ENCODE results near the gene BHMT2.

BHMT2 gene

GRCh38 chr5:79070350-79070667 lies 742 bp downstream of the BHMT2 start:
- peak; percentile 46 for DNase-seq (ENCODE audit: low spot score)

GRCh38 chr5:79074641-79075040 lies 5.1 kb downstream of the BHMT2 start:
- no peak for DNase-seq (ENCODE audit: low spot score)

GRCh38 chr5:79075646-79076426 lies 6.3 kb downstream of the BHMT2 start:
- DNase-seq (ENCODE audit: low spot score) = no peak

- DNase-seq (ENCODE audit: low spot score) = no peak
These were observed 7.3 kb downstream of the BHMT2 start for GRCh38 chr5:79076819-79077218.

GRCh38 chr5:79077680-79078365 lies 8.3 kb downstream of the BHMT2 start:
- no peak for DNase-seq (ENCODE audit: low spot score)

- no peak for DNase-seq (ENCODE audit: low spot score)
These were observed 11.2 kb downstream of the BHMT2 start for GRCh38 chr5:79080804-79081203.

GRCh38 chr5:79081779-79082178 lies 12.2 kb downstream of the BHMT2 start:
- DNase-seq (ENCODE audit: low spot score) = no peak

- DNase-seq (ENCODE audit: low spot score) = no peak
These were observed 16.5 kb downstream of the BHMT2 start for GRCh38 chr5:79086116-79086515.

GRCh38 chr5:79088507-79088906 lies 18.9 kb downstream of the BHMT2 start:
- no peak for DNase-seq (ENCODE audit: low spot score)

GRCh38 chr5:79091064-79091463 lies 21.5 kb downstream of the BHMT2 start:
- DNase-seq (ENCODE audit: low spot score) = no peak

- no peak for DNase-seq (ENCODE audit: low spot score)
These were observed 24.2 kb downstream of the BHMT2 start for GRCh38 chr5:79093762-79094161.

- DNase-seq (ENCODE audit: low spot score) = no peak
These were observed 36.3 kb downstream of the BHMT2 start for GRCh38 chr5:79105868-79106267.

- DNase-seq (ENCODE audit: low spot score) = no peak
These were observed 37.6 kb downstream of the BHMT2 start for GRCh38 chr5:79107020-79107796.

- no peak for DNase-seq (ENCODE audit: low spot score)
These were observed 38.5 kb downstream of the BHMT2 start for GRCh38 chr5:79108086-79108485.

GRCh38 chr5:79108792-79109191 lies 39.2 kb downstream of the BHMT2 start:
- DNase-seq (ENCODE audit: low spot score) = no peak

- DNase-seq (ENCODE audit: low spot score) = no peak
These were observed 40.2 kb downstream of the BHMT2 start for GRCh38 chr5:79109527-79110492.

- DNase-seq (ENCODE audit: low spot score) = no peak
These were observed 41.9 kb downstream of the BHMT2 start, which contains the start of gene BHMT for GRCh38 chr5:79111387-79111959. BHMT (plus strand) TSS chr5:79111809; CDS start chr5:79111886, 77 bp downstream.

- DNase-seq (ENCODE audit: low spot score) = no peak
These were observed 42.6 kb downstream of the BHMT2 start for GRCh38 chr5:79111960-79112702.

- no peak for DNase-seq (ENCODE audit: low spot score)
These were observed 43.1 kb downstream of the BHMT2 start for GRCh38 chr5:79112703-79113058.

- DNase-seq (ENCODE audit: low spot score) = no peak
These were observed 49.9 kb downstream of the BHMT2 start for GRCh38 chr5:79119486-79119885.

GRCh38 chr5:79120221-79120620 lies 50.7 kb downstream of the BHMT2 start:
- no peak for DNase-seq (ENCODE audit: low spot score)
